Fibroblast of the aortic adventitia (primary cell): ENCODE measurements around the gene LRRC17. TPM values are rescaled to one million over a fixed set of nuclear protein-coding genes. Genes with fewer than 3 reads are reported as not detected.

ENCODE experiments used
- DNase-seq: peaks from one replicate; pipeline ENCODE4 v3.0.0-alpha.2; 2010; ENCODE audit warnings: low read depth
- H3K4me3 ChIP-seq: 2 replicates; pipeline ENCODE4 v1.5.1; 2011; ENCODE audit warnings: low read depth, mild to moderate bottlenecking, control low read depth, low read length, moderate library complexity
- total RNA-seq: library from RNA; depleted of rRNA; stranded (reverse); fragments of >200 nt; gene quantifications from 2 replicates; pipeline ENCODE4 v1.2.3, GENCODE V29; 2012; ENCODE audit warnings: low replicate concordance
- TF ChIP-seq, protein P1 (sequence below): IDR thresholded peaks from 2 replicates; pipeline ENCODE4 v1.5.1; 2011; ENCODE audit warnings: mild to moderate bottlenecking, low read length, control low read depth, inconsistent platforms; ENCODE audit not compliant: insufficient read depth

The LRRC17 gene
- total RNA-seq, 1 donor, result 95.6 TPM

DNA sequence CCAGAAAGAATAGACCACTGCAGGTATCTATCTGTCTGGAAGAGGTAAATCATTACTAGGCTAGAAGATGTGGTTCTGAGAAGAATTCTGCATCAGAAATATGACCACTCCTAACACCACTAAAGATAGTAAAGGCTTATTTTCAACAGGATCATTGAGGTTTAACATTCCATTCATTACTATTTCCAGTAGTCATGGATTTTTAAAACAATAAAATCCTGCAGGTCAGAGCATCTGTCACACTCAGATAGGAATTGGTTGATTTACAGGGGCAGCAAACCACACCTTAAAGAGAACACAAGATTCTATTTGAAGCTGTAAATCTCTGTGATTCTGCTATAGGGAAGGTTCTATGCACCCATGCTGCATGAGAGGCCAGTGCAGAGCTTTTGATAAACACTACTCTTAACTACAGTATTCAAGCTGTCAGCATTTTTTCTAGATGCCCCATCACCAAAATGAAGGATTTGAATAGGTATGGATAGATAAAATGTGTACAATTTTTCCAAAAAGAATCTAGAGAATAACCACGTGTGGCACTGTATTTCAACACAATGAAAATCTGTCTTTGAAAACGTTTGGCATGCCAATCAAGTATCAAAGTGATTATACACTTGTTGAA is 14.6 kb downstream of the LRRC17 start:
- H3K4me3 ChIP-seq, result no peak overlapping the region
- TF ChIP-seq, protein P1, sequence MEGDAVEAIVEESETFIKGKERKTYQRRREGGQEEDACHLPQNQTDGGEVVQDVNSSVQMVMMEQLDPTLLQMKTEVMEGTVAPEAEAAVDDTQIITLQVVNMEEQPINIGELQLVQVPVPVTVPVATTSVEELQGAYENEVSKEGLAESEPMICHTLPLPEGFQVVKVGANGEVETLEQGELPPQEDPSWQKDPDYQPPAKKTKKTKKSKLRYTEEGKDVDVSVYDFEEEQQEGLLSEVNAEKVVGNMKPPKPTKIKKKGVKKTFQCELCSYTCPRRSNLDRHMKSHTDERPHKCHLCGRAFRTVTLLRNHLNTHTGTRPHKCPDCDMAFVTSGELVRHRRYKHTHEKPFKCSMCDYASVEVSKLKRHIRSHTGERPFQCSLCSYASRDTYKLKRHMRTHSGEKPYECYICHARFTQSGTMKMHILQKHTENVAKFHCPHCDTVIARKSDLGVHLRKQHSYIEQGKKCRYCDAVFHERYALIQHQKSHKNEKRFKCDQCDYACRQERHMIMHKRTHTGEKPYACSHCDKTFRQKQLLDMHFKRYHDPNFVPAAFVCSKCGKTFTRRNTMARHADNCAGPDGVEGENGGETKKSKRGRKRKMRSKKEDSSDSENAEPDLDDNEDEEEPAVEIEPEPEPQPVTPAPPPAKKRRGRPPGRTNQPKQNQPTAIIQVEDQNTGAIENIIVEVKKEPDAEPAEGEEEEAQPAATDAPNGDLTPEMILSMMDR, result no peak
- DNase-seq, result peak; percentile 58

DNA sequence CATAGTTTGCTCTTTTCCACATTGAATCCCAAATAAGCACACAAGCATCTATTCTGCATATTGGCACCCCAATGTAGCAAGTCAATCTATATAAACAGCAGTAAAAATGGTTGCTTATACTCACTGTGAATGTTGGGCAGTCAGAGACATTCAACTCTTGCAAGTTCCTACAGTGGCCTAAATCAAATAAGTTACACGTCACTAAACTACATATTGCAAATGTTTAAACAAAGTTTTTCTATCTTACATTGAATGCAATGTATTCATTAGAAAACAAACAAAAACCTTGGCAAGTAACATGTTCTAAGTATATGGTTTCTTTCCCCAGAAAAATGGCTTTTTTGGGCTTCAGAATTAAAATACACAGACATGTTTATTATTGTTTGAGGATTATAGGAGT is 19.0 kb downstream of the LRRC17 start:
- H3K4me3 ChIP-seq, result no peak overlapping the region
- TF ChIP-seq, protein P1, result no peak
- no peak for DNase-seq

DNA sequence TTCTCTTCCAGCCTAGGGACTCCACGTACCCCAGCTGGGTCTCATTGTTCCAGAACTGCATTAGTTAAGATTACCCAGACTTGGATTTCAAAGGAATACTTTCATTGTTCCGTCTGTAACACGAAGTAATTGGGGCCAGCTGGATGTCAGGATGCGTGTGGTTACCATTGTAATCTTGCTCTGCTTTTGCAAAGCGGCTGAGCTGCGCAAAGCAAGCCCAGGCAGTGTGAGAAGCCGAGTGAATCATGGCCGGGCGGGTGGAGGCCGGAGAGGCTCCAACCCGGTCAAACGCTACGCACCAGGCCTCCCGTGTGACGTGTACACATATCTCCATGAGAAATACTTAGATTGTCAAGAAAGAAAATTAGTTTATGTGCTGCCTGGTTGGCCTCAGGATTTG is 21.0 kb downstream of the LRRC17 start:
- no peak overlapping the region for H3K4me3 ChIP-seq
- TF ChIP-seq, protein P1, result no peak
- peak; percentile 100 for DNase-seq

DNA sequence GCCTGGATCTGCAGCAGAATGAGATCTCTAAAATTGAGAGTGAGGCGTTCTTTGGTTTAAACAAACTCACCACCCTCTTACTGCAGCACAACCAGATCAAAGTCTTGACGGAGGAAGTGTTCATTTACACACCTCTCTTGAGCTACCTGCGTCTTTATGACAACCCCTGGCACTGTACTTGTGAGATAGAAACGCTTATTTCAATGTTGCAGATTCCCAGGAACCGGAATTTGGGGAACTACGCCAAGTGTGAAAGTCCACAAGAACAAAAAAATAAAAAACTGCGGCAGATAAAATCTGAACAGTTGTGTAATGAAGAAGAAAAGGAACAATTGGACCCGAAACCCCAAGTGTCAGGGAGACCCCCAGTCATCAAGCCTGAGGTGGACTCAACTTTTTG is 21.4 kb downstream of the LRRC17 start:
- peak overlapping the region; percentile 54 for H3K4me3 ChIP-seq
- TF ChIP-seq, protein P1, result no peak
- peak; percentile 64 for DNase-seq

DNA sequence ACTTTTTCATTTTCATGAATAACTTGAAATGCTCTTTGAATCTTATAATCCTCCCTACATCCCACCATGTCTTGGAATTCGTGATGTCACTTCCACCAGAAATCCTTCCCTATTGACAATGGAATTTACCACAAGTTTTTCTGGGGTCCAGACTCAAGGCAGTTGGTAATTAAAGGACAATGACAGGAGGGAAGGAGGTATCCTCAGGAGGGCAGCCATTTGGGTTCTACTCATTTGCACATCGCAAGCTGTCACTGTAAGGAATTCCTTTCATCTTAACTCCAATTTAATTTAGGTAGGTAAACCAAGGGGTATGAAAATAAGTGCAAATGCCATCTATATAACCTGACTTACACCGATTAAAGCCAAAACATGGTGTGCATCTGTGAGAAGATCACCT is 21.9 kb downstream of the LRRC17 start:
- H3K4me3 ChIP-seq, result peak overlapping the region; percentile 54
- peak; percentile 52 for DNase-seq
- TF ChIP-seq, protein P1, result no peak

DNA sequence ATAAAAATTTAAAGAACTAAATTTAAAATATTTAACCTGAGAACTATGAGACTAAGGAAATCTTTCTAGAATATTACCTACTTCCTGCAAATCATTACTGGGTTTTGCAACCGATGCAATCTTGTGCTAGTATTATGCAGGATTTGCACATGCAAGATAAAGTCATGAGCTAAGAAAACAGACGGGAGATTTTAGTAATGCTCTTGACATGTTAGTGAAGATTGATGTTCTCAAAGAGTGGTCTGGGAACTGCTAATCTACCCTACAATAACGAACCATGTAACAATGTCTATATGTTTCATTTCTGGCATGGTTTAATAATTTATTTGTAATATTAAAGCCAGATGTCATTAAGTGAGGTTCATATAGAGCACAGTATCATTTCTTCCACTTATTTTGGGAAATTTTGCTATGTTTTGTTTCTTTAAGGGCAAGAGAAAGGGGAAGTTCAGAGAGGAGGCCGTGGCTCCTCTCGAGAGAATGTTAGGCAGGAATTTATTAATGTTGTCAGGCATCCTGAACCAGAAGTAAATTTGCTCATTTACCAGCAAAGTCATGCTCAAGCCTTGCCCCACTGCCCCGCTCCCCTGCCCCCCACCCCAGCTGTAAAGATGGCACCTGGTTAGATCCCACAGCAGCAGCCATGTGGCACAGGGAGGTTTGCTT is 22.8 kb downstream of the LRRC17 start:
- peak; percentile 83 for DNase-seq
- TF ChIP-seq, protein P1, result no peak
- H3K4me3 ChIP-seq, result peak overlapping the region; percentile 34
